Adrenal gland (tissue), 12 donors: ENCODE measurements around the gene EMID1. TPM values are rescaled to one million over a fixed set of nuclear protein-coding genes. Genes with fewer than 3 reads are reported as not detected.
A peak's percentile ranks its signal among the peaks of the same experiment; 100 is the strongest.

Experiments used
- DNase-seq, 7 donors: peaks; one replicate each; pipeline ENCODE4 v3.0.0-alpha.2; 2019 to 2020
- H3K27ac ChIP-seq, 5 donors: fragments of 200-600 bp; sonication (generic) in 4 of 5; 1 replicate in 3 of 5; 2 replicates in 2 of 5; pipeline versions ENCODE4 v1.5.1 to v1.8.0; 2016 to 2020; ENCODE audit warnings: mild to moderate bottlenecking in 1 of 5
- H3K27me3 ChIP-seq: fragments of 200-600 bp; 2 replicates; pipeline ENCODE4 v1.8.0; 2021
- H3K36me3 ChIP-seq, 2 donors: fragments of 200-600 bp; replicated peaks in 1 of 2; 1 replicate in 1 of 2; 2 replicates in 1 of 2; pipeline versions ENCODE4 v1.5.1 to v1.8.0; 2018 to 2022
- H3K4me1 ChIP-seq, 2 donors: fragments of 200-600 bp; replicated peaks in 1 of 2; 1 replicate in 1 of 2; 2 replicates in 1 of 2; pipeline versions ENCODE4 v1.5.1 to v1.8.0; 2018 to 2021
- H3K4me3 ChIP-seq, 4 donors: fragments of 200-600 bp; sonication (generic) in 3 of 4; one replicate each; pipeline ENCODE4 v1.5.1; 2016 to 2018
- H3K9me3 ChIP-seq, 3 donors: fragments of 200-600 bp; sonication (generic) in 1 of 3; replicated peaks in 1 of 3; 1 replicate in 2 of 3; 2 replicates in 1 of 3; pipeline versions ENCODE4 v1.5.1 to v1.8.0; 2016 to 2021
- CTCF ChIP-seq, 6 experiments: fragments of 450-650 bp in 4 of 6; fragments of 200-600 bp in 2 of 6; sonication (generic) in 1 of 6; IDR thresholded peaks; 1 replicate in 5 of 6; 2 replicates in 1 of 6; pipeline versions ENCODE4 v1.5.1 to v1.8.0; 2016 to 2021; ENCODE audit warnings: antibody characterized with exemption in 6 of 6, mild to moderate bottlenecking in 2 of 6, moderate library complexity in 1 of 6
- POLR2A ChIP-seq, 2 donors: fragments of 450-650 bp; IDR thresholded peaks; one replicate each; pipeline ENCODE4 v1.6.1; 2017; ENCODE audit warnings: antibody characterized with exemption in 2 of 2, mild to moderate bottlenecking in 2 of 2, moderate library complexity in 1 of 2
- WGBS, 4 donors: extraction: QIAGEN DNeasy Blood & Tissue Kit in 2 of 4; methylation state at CpG; one replicate each; pipeline versions ENCODE4 v1.1.5 to v1.1.7; 2013 to 2017; 5-methylcytosine and 5-hydroxymethylcytosine counted together
- intact Hi-C, 2 donors: fragments of 100-400 bp; cut with DNase I; formaldehyde crosslinking; loops; one replicate each; pipeline versions ENCODE4 v1.14.1 to v1.15.0; 2022 to 2023
- polyA plus RNA-seq, 3 donors: library from polyadenylated mRNA; stranded (reverse); fragments of 200-250 nt in 2 of 3; fragments of 350-450 nt in 1 of 3; fragmentation: Illumina TruSeq in 1 of 3; extraction: RNeasy Lipid Tissue Mini Kit (QIAGEN cat#74804) in 1 of 3; gene quantifications; one replicate each; pipeline ENCODE4 v1.2.3, GENCODE V29; 2013 to 2014
- total RNA-seq, 9 donors: library from RNA; depleted of rRNA in 4 of 9; stranded (reverse); fragments of >200 nt in 4 of 9; fragments of 120-200 nt in 1 of 9; fragmentation: NEBNext Ultra II Directional in 1 of 9; extraction: Animal tissue kit (Norgen Biotek cat#: 25700) in 1 of 9; gene quantifications; one replicate each; pipeline versions ENCODE4 v1.1.0 to v1.2.4, GENCODE V29; 2013 to 2023
- donor health status: healthy with polysubstance abuse.
- donor health status: Bipolar disorder and iron deficiency.
- donor health status: DM: yes; HTN: yes; CAD: no.
- donor health status: DM: no; HTN: no; CAD: no.
- donor health status: DM: no; HTN: no; CAD: no.
- donor health status: DM: yes; HTN: yes; CAD: no.

The EMID1 gene
- total and polyA plus RNA-seq, 12 donors, result 2.5 to 70.9 (median 38.7) TPM

- DNase-seq, result peak; percentile 66 to 80 (median 71)
- Histone ChIP-seq H3K36me3 (peaks cover 0 to 44% of the 10 kb centered on the region in 2 donors), H3K9me3 (no peaks in the 10 kb centered on the region), H3K4me3 (peak overlapping the region; percentile 72 to 99 (median 90)), H3K27ac (peak overlapping the region; percentile 99 to 100 (median 100)), H3K27me3 (no peaks in the 10 kb centered on the region), H3K4me1 (peaks cover 57% of the 10 kb centered on the region in 2 donors)
- no peak for TF ChIP-seq CTCF (IDR thresholded peaks at IDR 0.05)
- no peak for TF ChIP-seq POLR2A (IDR thresholded peaks at IDR 0.05)
- intact Hi-C loops, result no loop called here
- 0% methylated on average over 21 to 50 of the region's 51 CpGs for whole genome bisulfite sequencing, 4 donors
Measured at GRCh38 chr22:29268511-29269229, 63.0 kb downstream of the EMID1 start.

- no peaks in the 10 kb centered on the region for H3K27me3 ChIP-seq
- WGBS, 4 donors, result 0 to 2% (median 0%) methylated on average over 14 of the region's 14 CpGs
- H3K36me3 ChIP-seq, result peaks cover 0 to 44% of the 10 kb centered on the region in 2 donors
- peak in 1 of 7 donors; percentile 61 for DNase-seq
- no peaks in the 10 kb centered on the region for H3K9me3 ChIP-seq
- TF ChIP-seq POLR2A (IDR thresholded peaks at IDR 0.05), result no peak
- TF ChIP-seq CTCF (IDR thresholded peaks at IDR 0.05), result no peak
- H3K4me1 ChIP-seq, result peaks cover 60 to 62% of the 10 kb centered on the region in 2 donors
- peak overlapping the region; percentile 99 to 100 (median 100) for H3K27ac ChIP-seq
- peak overlapping the region; percentile 72 to 99 (median 90) for H3K4me3 ChIP-seq
- intact Hi-C loops, result no loop called here
Measured at GRCh38 chr22:29269230-29269604, 63.5 kb downstream of the EMID1 start.

- Histone ChIP-seq H3K4me3 (peak overlapping the region in 3 of 4 donors; percentile 72 to 99 (median 94)), H3K27ac (peak overlapping the region; percentile 47 to 100 (median 100)), H3K27me3 (no peaks in the 10 kb centered on the region), H3K9me3 (no peaks in the 10 kb centered on the region), H3K4me1 (peaks cover 64 to 69% of the 10 kb centered on the region in 2 donors), H3K36me3 (peaks cover 0 to 44% of the 10 kb centered on the region in 2 donors)
- peak in 1 of 7 donors; percentile 54 for DNase-seq
- WGBS, 4 donors, result 5 to 9% (median 7%) methylated on average over 13 of the region's 13 CpGs
- intact Hi-C loops, result no loop called here
- TF ChIP-seq POLR2A (IDR thresholded peaks at IDR 0.05) (no peak), CTCF (IDR thresholded peaks at IDR 0.05) (no peak)
Measured at GRCh38 chr22:29269731-29270474, 64.2 kb downstream of the EMID1 start.
